ENCODE data around the gene OTOP3.

DNA sequence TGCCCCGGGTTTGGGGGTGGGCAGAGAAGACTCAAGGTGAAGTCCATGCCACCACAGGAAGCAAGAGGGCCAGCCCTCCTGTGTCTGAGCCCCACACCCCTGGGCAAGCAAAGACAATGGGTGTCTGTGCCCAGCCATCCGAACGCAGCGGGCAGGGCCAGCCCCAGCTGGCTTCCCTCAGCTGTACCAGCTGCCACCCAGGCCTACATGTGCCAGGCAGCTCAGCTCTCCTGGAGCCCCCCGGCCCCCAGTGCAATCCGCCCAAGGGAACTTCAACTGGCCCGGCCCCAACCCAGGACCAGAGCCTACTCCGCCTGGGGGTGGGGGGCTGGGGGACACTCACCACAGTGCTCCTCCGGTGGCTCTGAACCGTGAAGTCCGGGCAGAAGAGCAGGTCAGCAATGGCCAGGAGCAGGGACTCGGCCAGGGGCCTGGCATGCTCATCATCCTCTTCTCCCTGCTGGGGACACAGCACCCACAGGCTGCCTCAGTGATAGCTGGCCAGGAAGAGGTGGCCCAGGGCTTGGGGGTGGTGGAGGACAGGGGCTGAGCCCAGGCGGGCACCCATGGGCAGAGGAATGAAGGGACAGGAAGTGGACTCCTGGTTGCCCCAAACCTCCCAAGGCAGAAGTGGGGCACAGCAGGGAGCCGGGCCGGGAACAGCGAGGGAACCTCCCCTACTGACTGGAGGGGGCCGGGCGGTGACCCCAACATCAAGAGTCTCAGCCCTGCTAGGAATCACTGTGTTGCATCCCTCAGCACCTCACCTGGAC is 27.1 kb downstream of the OTOP3 start:
- TF ChIP-seq CREB1 (CRISPR knock-in tag; IDR thresholded peaks at IDR 0.05; ENCODE audit: low read depth) (no peak), EZH2 (IDR thresholded peaks at IDR 0.05; ENCODE audit: low read depth, unreplicated experiment) (no peak), CTCF (conservative IDR thresholded peaks at IDR 0.05; ENCODE audit: low read depth in 2 of 2) (no peak)

Measured in GM23338 (cell line).